ENCODE results near the gene FAM171A2.
"Not testable (repeated sequence)": the region's sequence is repeated elsewhere in the genome, so short reads cannot be mapped to it uniquely, and the experiment has no call there.

GRCh38 chr17:44365051-44365450, 1.4 kb upstream of the FAM171A2 start:
- TF ChIP-seq EP300, POLR2A (IDR thresholded peaks at IDR 0.05): not testable (repeated sequence)
- TF ChIP-seq, protein P1, sequence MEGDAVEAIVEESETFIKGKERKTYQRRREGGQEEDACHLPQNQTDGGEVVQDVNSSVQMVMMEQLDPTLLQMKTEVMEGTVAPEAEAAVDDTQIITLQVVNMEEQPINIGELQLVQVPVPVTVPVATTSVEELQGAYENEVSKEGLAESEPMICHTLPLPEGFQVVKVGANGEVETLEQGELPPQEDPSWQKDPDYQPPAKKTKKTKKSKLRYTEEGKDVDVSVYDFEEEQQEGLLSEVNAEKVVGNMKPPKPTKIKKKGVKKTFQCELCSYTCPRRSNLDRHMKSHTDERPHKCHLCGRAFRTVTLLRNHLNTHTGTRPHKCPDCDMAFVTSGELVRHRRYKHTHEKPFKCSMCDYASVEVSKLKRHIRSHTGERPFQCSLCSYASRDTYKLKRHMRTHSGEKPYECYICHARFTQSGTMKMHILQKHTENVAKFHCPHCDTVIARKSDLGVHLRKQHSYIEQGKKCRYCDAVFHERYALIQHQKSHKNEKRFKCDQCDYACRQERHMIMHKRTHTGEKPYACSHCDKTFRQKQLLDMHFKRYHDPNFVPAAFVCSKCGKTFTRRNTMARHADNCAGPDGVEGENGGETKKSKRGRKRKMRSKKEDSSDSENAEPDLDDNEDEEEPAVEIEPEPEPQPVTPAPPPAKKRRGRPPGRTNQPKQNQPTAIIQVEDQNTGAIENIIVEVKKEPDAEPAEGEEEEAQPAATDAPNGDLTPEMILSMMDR (IDR thresholded peaks at IDR 0.05): not testable (repeated sequence)
